ENCODE data around the gene YIPF6.

YIPF6 gene

GRCh38 chrX:68498508-68499379, at the start of gene YIPF6:
Gene YIPF6, plus strand, starts transcription at chrX:68499051. Its CDS starts 16 bp downstream, at chrX:68499067.
- no peaks in the 10 kb centered on the region for H3K9me3 ChIP-seq (ENCODE audit: control insufficient read depth in 1 of 2, low read length in 2 of 2)
- H3K36me3 ChIP-seq (ENCODE audit: control insufficient read depth in 1 of 2, insufficient read depth in 2 of 2, low read length in 2 of 2), result no peaks in the 10 kb centered on the region
- no peaks in the 10 kb centered on the region for H3K27me3 ChIP-seq (ENCODE audit: control insufficient read depth in 1 of 2, insufficient read depth in 2 of 2, low read length in 2 of 2)
- peak within 1 kb of the TSS; percentile 85 to 91 for H3K4me3 ChIP-seq (ENCODE audit: low read depth in 1 of 2, low read length in 2 of 2)
- peak within 1 kb of the TSS; percentile 85 to 89 for H3K9ac ChIP-seq (ENCODE audit: low read depth in 1 of 2, low read length in 2 of 2)
- peaks cover 0 to 10% of the 10 kb centered on the region in 2 donors for H3K4me1 ChIP-seq (ENCODE audit: control insufficient read depth in 1 of 2, insufficient read depth in 2 of 2, low read length in 2 of 2)
- peak within 1 kb of the TSS; percentile 89 for H3K27ac ChIP-seq (ENCODE audit: low read depth, low read length)

GRCh38 chrX:68451720-68452119, 47.1 kb upstream of the YIPF6 start:
- no peak overlapping the region for H3K9ac ChIP-seq (ENCODE audit: low read depth in 1 of 2, low read length in 2 of 2)
- no peak overlapping the region for H3K27ac ChIP-seq (ENCODE audit: low read depth, low read length)
- H3K4me1 ChIP-seq (ENCODE audit: control insufficient read depth in 1 of 2, insufficient read depth in 2 of 2, low read length in 2 of 2), result no peaks in the 10 kb centered on the region
- no peaks in the 10 kb centered on the region for H3K27me3 ChIP-seq (ENCODE audit: control insufficient read depth in 1 of 2, insufficient read depth in 2 of 2, low read length in 2 of 2)
- no peaks in the 10 kb centered on the region for H3K9me3 ChIP-seq (ENCODE audit: control insufficient read depth in 1 of 2, low read length in 2 of 2)
- no peak overlapping the region for H3K4me3 ChIP-seq (ENCODE audit: low read depth in 1 of 2, low read length in 2 of 2)
- H3K36me3 ChIP-seq (ENCODE audit: control insufficient read depth in 1 of 2, insufficient read depth in 2 of 2, low read length in 2 of 2), result no peaks in the 10 kb centered on the region

GRCh38 chrX:68454476-68455150, 44.2 kb upstream of the YIPF6 start:
- Histone ChIP-seq H3K27me3 (ENCODE audit: control insufficient read depth in 1 of 2, insufficient read depth in 2 of 2, low read length in 2 of 2) (no peaks in the 10 kb centered on the region), H3K9me3 (ENCODE audit: control insufficient read depth in 1 of 2, low read length in 2 of 2) (no peaks in the 10 kb centered on the region), H3K4me3 (ENCODE audit: low read depth in 1 of 2, low read length in 2 of 2) (no peak overlapping the region), H3K36me3 (ENCODE audit: control insufficient read depth in 1 of 2, insufficient read depth in 2 of 2, low read length in 2 of 2) (no peaks in the 10 kb centered on the region), H3K9ac (ENCODE audit: low read depth in 1 of 2, low read length in 2 of 2) (no peak overlapping the region), H3K4me1 (ENCODE audit: control insufficient read depth in 1 of 2, insufficient read depth in 2 of 2, low read length in 2 of 2) (no peaks in the 10 kb centered on the region), H3K27ac (ENCODE audit: low read depth, low read length) (no peak overlapping the region)

GRCh38 chrX:68455151-68455510, 43.7 kb upstream of the YIPF6 start:
- no peaks in the 10 kb centered on the region for H3K9me3 ChIP-seq (ENCODE audit: control insufficient read depth in 1 of 2, low read length in 2 of 2)
- no peaks in the 10 kb centered on the region for H3K36me3 ChIP-seq (ENCODE audit: control insufficient read depth in 1 of 2, insufficient read depth in 2 of 2, low read length in 2 of 2)
- no peaks in the 10 kb centered on the region for H3K4me1 ChIP-seq (ENCODE audit: control insufficient read depth in 1 of 2, insufficient read depth in 2 of 2, low read length in 2 of 2)
- H3K9ac ChIP-seq (ENCODE audit: low read depth in 1 of 2, low read length in 2 of 2), result no peak overlapping the region
- no peak overlapping the region for H3K4me3 ChIP-seq (ENCODE audit: low read depth in 1 of 2, low read length in 2 of 2)
- H3K27ac ChIP-seq (ENCODE audit: low read depth, low read length), result no peak overlapping the region
- H3K27me3 ChIP-seq (ENCODE audit: control insufficient read depth in 1 of 2, insufficient read depth in 2 of 2, low read length in 2 of 2), result no peaks in the 10 kb centered on the region

- Histone ChIP-seq H3K27me3 (ENCODE audit: control insufficient read depth in 1 of 2, insufficient read depth in 2 of 2, low read length in 2 of 2) (no peaks in the 10 kb centered on the region), H3K9me3 (ENCODE audit: control insufficient read depth in 1 of 2, low read length in 2 of 2) (no peaks in the 10 kb centered on the region), H3K36me3 (ENCODE audit: control insufficient read depth in 1 of 2, insufficient read depth in 2 of 2, low read length in 2 of 2) (no peaks in the 10 kb centered on the region), H3K4me3 (ENCODE audit: low read depth in 1 of 2, low read length in 2 of 2) (no peak overlapping the region), H3K9ac (ENCODE audit: low read depth in 1 of 2, low read length in 2 of 2) (no peak overlapping the region), H3K27ac (ENCODE audit: low read depth, low read length) (no peak overlapping the region), H3K4me1 (ENCODE audit: control insufficient read depth in 1 of 2, insufficient read depth in 2 of 2, low read length in 2 of 2) (no peaks in the 10 kb centered on the region)
These were observed 37.8 kb upstream of the YIPF6 start for GRCh38 chrX:68461093-68461492.

GRCh38 chrX:68461576-68461975, 37.3 kb upstream of the YIPF6 start:
- no peak overlapping the region for H3K4me3 ChIP-seq (ENCODE audit: low read depth in 1 of 2, low read length in 2 of 2)
- H3K9ac ChIP-seq (ENCODE audit: low read depth in 1 of 2, low read length in 2 of 2), result no peak overlapping the region
- no peaks in the 10 kb centered on the region for H3K9me3 ChIP-seq (ENCODE audit: control insufficient read depth in 1 of 2, low read length in 2 of 2)
- H3K36me3 ChIP-seq (ENCODE audit: control insufficient read depth in 1 of 2, insufficient read depth in 2 of 2, low read length in 2 of 2), result no peaks in the 10 kb centered on the region
- no peak overlapping the region for H3K27ac ChIP-seq (ENCODE audit: low read depth, low read length)
- no peaks in the 10 kb centered on the region for H3K4me1 ChIP-seq (ENCODE audit: control insufficient read depth in 1 of 2, insufficient read depth in 2 of 2, low read length in 2 of 2)
- H3K27me3 ChIP-seq (ENCODE audit: control insufficient read depth in 1 of 2, insufficient read depth in 2 of 2, low read length in 2 of 2), result no peaks in the 10 kb centered on the region

GRCh38 chrX:68462197-68462596, 36.7 kb upstream of the YIPF6 start:
- Histone ChIP-seq H3K27me3 (ENCODE audit: control insufficient read depth in 1 of 2, insufficient read depth in 2 of 2, low read length in 2 of 2) (no peaks in the 10 kb centered on the region), H3K9ac (ENCODE audit: low read depth in 1 of 2, low read length in 2 of 2) (no peak overlapping the region), H3K9me3 (ENCODE audit: control insufficient read depth in 1 of 2, low read length in 2 of 2) (no peaks in the 10 kb centered on the region), H3K4me1 (ENCODE audit: control insufficient read depth in 1 of 2, insufficient read depth in 2 of 2, low read length in 2 of 2) (no peaks in the 10 kb centered on the region), H3K4me3 (ENCODE audit: low read depth in 1 of 2, low read length in 2 of 2) (no peak overlapping the region), H3K36me3 (ENCODE audit: control insufficient read depth in 1 of 2, insufficient read depth in 2 of 2, low read length in 2 of 2) (no peaks in the 10 kb centered on the region), H3K27ac (ENCODE audit: low read depth, low read length) (no peak overlapping the region)

- Histone ChIP-seq H3K36me3 (ENCODE audit: control insufficient read depth in 1 of 2, insufficient read depth in 2 of 2, low read length in 2 of 2) (no peaks in the 10 kb centered on the region), H3K9me3 (ENCODE audit: control insufficient read depth in 1 of 2, low read length in 2 of 2) (no peaks in the 10 kb centered on the region), H3K9ac (ENCODE audit: low read depth in 1 of 2, low read length in 2 of 2) (no peak overlapping the region)
These were observed 36.2 kb upstream of the YIPF6 start for GRCh38 chrX:68462653-68463052.

GRCh38 chrX:68463880-68464279, 35.0 kb upstream of the YIPF6 start:
- H3K27ac ChIP-seq (ENCODE audit: low read depth, low read length), result no peak overlapping the region
- H3K4me3 ChIP-seq (ENCODE audit: low read depth in 1 of 2, low read length in 2 of 2), result no peak overlapping the region
- H3K4me1 ChIP-seq (ENCODE audit: control insufficient read depth in 1 of 2, insufficient read depth in 2 of 2, low read length in 2 of 2), result no peaks in the 10 kb centered on the region
- H3K36me3 ChIP-seq (ENCODE audit: control insufficient read depth in 1 of 2, insufficient read depth in 2 of 2, low read length in 2 of 2), result no peaks in the 10 kb centered on the region
- no peaks in the 10 kb centered on the region for H3K9me3 ChIP-seq (ENCODE audit: control insufficient read depth in 1 of 2, low read length in 2 of 2)
- H3K9ac ChIP-seq (ENCODE audit: low read depth in 1 of 2, low read length in 2 of 2), result no peak overlapping the region
- no peaks in the 10 kb centered on the region for H3K27me3 ChIP-seq (ENCODE audit: control insufficient read depth in 1 of 2, insufficient read depth in 2 of 2, low read length in 2 of 2)

More at GRCh38 chrX:68462653-68463052, 36.2 kb upstream of the YIPF6 start:
- no peak overlapping the region for H3K4me3 ChIP-seq (ENCODE audit: low read depth in 1 of 2, low read length in 2 of 2)
- no peaks in the 10 kb centered on the region for H3K27me3 ChIP-seq (ENCODE audit: control insufficient read depth in 1 of 2, insufficient read depth in 2 of 2, low read length in 2 of 2)
- H3K27ac ChIP-seq (ENCODE audit: low read depth, low read length), result no peak overlapping the region
- no peaks in the 10 kb centered on the region for H3K4me1 ChIP-seq (ENCODE audit: control insufficient read depth in 1 of 2, insufficient read depth in 2 of 2, low read length in 2 of 2)

GRCh38 chrX:68464796-68465195, 34.1 kb upstream of the YIPF6 start:
- H3K27ac ChIP-seq (ENCODE audit: low read depth, low read length), result no peak overlapping the region
- H3K36me3 ChIP-seq (ENCODE audit: control insufficient read depth in 1 of 2, insufficient read depth in 2 of 2, low read length in 2 of 2), result no peaks in the 10 kb centered on the region
- no peak overlapping the region for H3K4me3 ChIP-seq (ENCODE audit: low read depth in 1 of 2, low read length in 2 of 2)
- H3K9ac ChIP-seq (ENCODE audit: low read depth in 1 of 2, low read length in 2 of 2), result no peak overlapping the region
- H3K4me1 ChIP-seq (ENCODE audit: control insufficient read depth in 1 of 2, insufficient read depth in 2 of 2, low read length in 2 of 2), result no peaks in the 10 kb centered on the region
- H3K9me3 ChIP-seq (ENCODE audit: control insufficient read depth in 1 of 2, low read length in 2 of 2), result no peaks in the 10 kb centered on the region
- no peaks in the 10 kb centered on the region for H3K27me3 ChIP-seq (ENCODE audit: control insufficient read depth in 1 of 2, insufficient read depth in 2 of 2, low read length in 2 of 2)

Measured in duodenal mucosa (tissue), 2 donors.